Naive thymus-derived CD4-positive, alpha-beta T cell (primary cell): Measurements from ENCODE around the gene RACGAP1. TPM values are rescaled to one million over a fixed set of nuclear protein-coding genes. Genes with fewer than 3 reads are reported as not detected.

Source experiments
- ATAC-seq: fragments of 150-1000 bp; cut with Tn5 transposase; 2 replicates; pipeline ENCODE4 v1.10.0; 2021; ENCODE audit warnings: mild to moderate bottlenecking, moderate library complexity
- CTCF ChIA-PET: fragments of 350-600 bp; sonication (Branson Sonifier 250); formaldehyde crosslinking; loops from one replicate; lab custom pipeline; 2021; ENCODE audit warnings: antibody characterized with exemption; lab: Charles Lee
- POLR2A ChIA-PET: fragments of 350-600 bp; sonication (Branson Sonifier 250); formaldehyde crosslinking; loops from one replicate; lab custom pipeline; 2021; ENCODE audit warnings: antibody characterized with exemption, inconsistent platforms; lab: Charles Lee
- DNase-seq, 9 donors: peaks; one replicate each; pipeline versions ENCODE4 v3.0.0 to v3.0.0-alpha.2; 2020 to 2022; ENCODE audit warnings: mixed read lengths in 1 of 9
- H3K27ac ChIP-seq: one replicate; pipeline ENCODE4 v1.7.0; 2013; ENCODE audit warnings: mild to moderate bottlenecking, low read depth, low read length, moderate library complexity
- H3K27me3 ChIP-seq, 2 donors: one replicate each; pipeline ENCODE4 v1.7.0; 2013; ENCODE audit warnings: low read length in 2 of 2, mild to moderate bottlenecking in 2 of 2, moderate library complexity in 2 of 2; ENCODE audit not compliant: control insufficient read depth in 2 of 2, insufficient read depth in 2 of 2
- H3K36me3 ChIP-seq, 3 experiments: 1 replicate in 2 of 3; 2 replicates in 1 of 3; pipeline ENCODE4 v1.7.0; 2013; ENCODE audit warnings: low read length in 3 of 3, mild to moderate bottlenecking in 3 of 3, moderate library complexity in 1 of 3; ENCODE audit not compliant: insufficient read depth in 3 of 3, control insufficient read depth in 2 of 3
- H3K4me1 ChIP-seq, 2 donors: one replicate each; pipeline ENCODE4 v1.7.0; 2013; ENCODE audit warnings: low read length in 2 of 2, mild to moderate bottlenecking in 2 of 2, moderate library complexity in 1 of 2; ENCODE audit not compliant: control insufficient read depth in 2 of 2, insufficient read depth in 2 of 2
- H3K4me3 ChIP-seq: 2 replicates; pipeline ENCODE4 v1.7.0; 2013; ENCODE audit warnings: mild to moderate bottlenecking, low read length
- H3K9me3 ChIP-seq, 3 experiments: 1 replicate in 2 of 3; 2 replicates in 1 of 3; pipeline ENCODE4 v1.7.0; 2013; ENCODE audit warnings: low read length in 3 of 3; ENCODE audit not compliant: control insufficient read depth in 2 of 3
- H3K27ac Mint-ChIP-seq, 9 donors: one replicate each; pipeline ENCODE4 v1.8.0; 2020 to 2022; ENCODE audit warnings: mixed read lengths in 9 of 9, mild to moderate bottlenecking in 8 of 9, moderate library complexity in 5 of 9, inconsistent platforms in 2 of 9
- H3K27me3 Mint-ChIP-seq, 5 donors: one replicate each; pipeline ENCODE4 v1.8.0; 2021 to 2022; ENCODE audit warnings: mixed read lengths in 5 of 5, mild to moderate bottlenecking in 1 of 5
- H3K36me3 Mint-ChIP-seq, 5 donors: one replicate each; pipeline ENCODE4 v1.8.0; 2020 to 2022; ENCODE audit warnings: mixed read lengths in 5 of 5, mild to moderate bottlenecking in 3 of 5, inconsistent platforms in 1 of 5
- H3K4me1 Mint-ChIP-seq, 7 donors: one replicate each; pipeline ENCODE4 v1.8.0; 2020 to 2022; ENCODE audit warnings: mixed read lengths in 7 of 7, mild to moderate bottlenecking in 3 of 7, inconsistent platforms in 1 of 7
- H3K4me3 Mint-ChIP-seq, 10 donors: one replicate each; pipeline ENCODE4 v1.8.0; 2020 to 2022; ENCODE audit warnings: mild to moderate bottlenecking in 10 of 10, mixed read lengths in 10 of 10, moderate library complexity in 6 of 10, inconsistent platforms in 2 of 10
- H3K9me3 Mint-ChIP-seq, 11 donors: one replicate each; pipeline ENCODE4 v1.8.0; 2020 to 2022; ENCODE audit warnings: mixed read lengths in 11 of 11, mild to moderate bottlenecking in 4 of 11, inconsistent platforms in 1 of 11, moderate library complexity in 1 of 11
- intact Hi-C, 2 donors: fragments of 100-400 bp; cut with micrococcal nuclease; formaldehyde crosslinking; loops; one replicate each; pipeline ENCODE4 v1.15.1; 2023
- polyA plus RNA-seq, 2 donors: library from polyadenylated mRNA; unstranded; fragments of 300-500 nt; fragmentation: Illumina TruSeq; gene quantifications; one replicate each; pipeline ENCODE4 v1.2.3, GENCODE V29; 2021
- total RNA-seq, 6 experiments: library from RNA in 5 of 6; stranded (reverse) in 5 of 6; gene quantifications; 1 replicate in 5 of 6; 2 replicates in 1 of 6; pipeline ENCODE4 v1.2.3 and lab custom pipeline; 2021 to 2026

Gene RACGAP1
- total and polyA plus RNA-seq, 7 experiments from 2014 or later: 4.2 to 111 (median 8.6) TPM

DNA sequence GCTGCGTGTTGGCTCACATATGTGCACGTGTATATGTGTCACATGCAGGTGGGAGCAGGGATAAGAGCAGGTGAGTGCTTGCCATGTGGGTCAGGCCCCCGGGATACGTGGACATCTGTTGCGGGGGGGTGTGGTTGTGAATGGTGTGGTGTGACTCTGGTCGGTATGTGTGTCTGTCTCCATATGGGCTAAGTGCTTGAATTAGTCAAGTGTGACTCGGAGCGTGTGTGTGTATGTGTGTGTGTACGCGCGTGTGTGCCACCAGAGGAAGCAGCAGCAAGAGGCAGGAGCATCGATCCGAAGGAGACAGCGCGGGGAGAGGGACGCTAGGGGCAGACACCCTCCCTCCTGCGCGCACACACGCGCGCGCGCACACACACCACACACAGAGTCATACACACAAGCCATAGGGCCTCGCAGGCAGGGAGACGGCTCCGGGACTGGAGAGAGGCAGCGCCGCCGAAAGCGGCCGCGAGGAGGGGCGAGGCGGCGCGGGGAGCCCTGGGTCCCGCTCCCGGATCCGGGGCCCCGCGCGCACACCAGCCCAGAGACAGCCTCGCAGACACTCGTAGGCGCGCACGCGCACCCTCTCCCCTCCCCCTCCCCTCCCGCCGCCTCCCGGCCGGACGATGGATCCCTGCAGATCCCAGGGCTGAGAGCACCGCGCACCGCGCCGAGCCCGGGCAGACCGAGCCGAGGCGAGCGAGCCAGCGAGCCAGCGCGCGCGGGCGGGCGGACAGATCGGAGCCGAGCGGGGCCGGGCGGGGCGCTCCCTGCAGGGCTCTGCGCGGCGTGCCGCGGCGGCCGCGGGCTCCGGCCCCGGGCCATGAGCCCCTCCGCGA is 31.9 kb upstream of the RACGAP1 start, which contains the start of gene ASIC1:
TSS of gene ASIC1 (plus strand) at position 597 of the 842 bp plus-strand sequence. CDS start 1,171 bp downstream, outside the sequence.
- no peaks in the 10 kb centered on the region for H3K36me3 ChIP-seq
- Mint-ChIP-seq H3K9me3 (peaks cover 0 to 2% (median 0%) of the 10 kb centered on the region in 11 donors), H3K4me3 (peak within 1 kb of the TSS; percentile 88 to 96 (median 92)), H3K36me3 (peaks cover 0 to 12% (median 0%) of the 10 kb centered on the region in 5 donors), H3K27me3 (peaks cover 26 to 49% (median 42%) of the 10 kb centered on the region in 5 donors), H3K27ac (peak within 1 kb of the TSS in 8 of 9 donors; percentile 24 to 79 (median 50)), H3K4me1 (peaks cover 20 to 50% (median 44%) of the 10 kb centered on the region in 7 donors)
- intact Hi-C loops: loop anchor here (1.0 to 10.0 kb wide), 7 partner anchors 18 to 280 kb away; partner anchors contain the start of genes BCDIN3D (in 1 of the 2), RACGAP1 (in 1 of the 2) and SMARCD1 (in 1 of the 2)
- peaks cover 0 to 9% of the 10 kb centered on the region in 2 donors for H3K27me3 ChIP-seq
- H3K4me3 ChIP-seq: peak within 1 kb of the TSS; percentile 55
- POLR2A ChIA-PET: no interaction called here
- CTCF ChIA-PET: interaction anchor here (1.2 to 4.3 kb wide), 4 partner anchors 9 to 90 kb away, joined by 3 to 30 read pairs (median 16); no protein-coding TSS in a partner anchor
- DNase-seq: peak in 8 of 9 donors; percentile 30 to 72 (median 48)
- peak within 1 kb of the TSS; percentile 24 for H3K27ac ChIP-seq
- ATAC-seq: peak; percentile 63
- peaks cover 7 to 31% of the 10 kb centered on the region in 2 donors for H3K4me1 ChIP-seq
- no peaks in the 10 kb centered on the region for H3K9me3 ChIP-seq

DNA sequence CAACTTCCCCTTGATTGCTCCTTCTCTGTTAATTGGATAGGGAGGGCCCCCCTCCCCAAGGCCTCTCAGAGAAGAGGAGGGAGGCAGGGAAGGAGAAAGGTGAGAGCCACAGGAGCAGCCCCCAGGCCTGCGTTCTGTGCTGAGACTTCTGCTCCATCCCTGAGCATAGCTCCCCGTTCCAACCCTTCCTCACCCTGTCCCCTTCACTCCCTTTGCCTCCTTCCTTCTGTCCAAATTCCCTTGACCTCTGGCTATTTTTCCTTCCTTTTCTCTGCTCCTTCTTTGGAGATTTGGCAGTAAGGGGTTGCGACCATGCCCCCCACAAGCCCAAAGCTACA is 31.3 kb upstream of the RACGAP1 start:
- ATAC-seq (no peak), DNase-seq (no peak)
- ChIA-PET CTCF (interaction anchor here (0.6 to 4.3 kb wide), 9 partner anchors 10 to 1163 kb away, joined by 3 to 30 read pairs (median 3); no protein-coding TSS in a partner anchor), POLR2A (interaction anchor here (0.5 kb wide), 1 partner anchor 218 kb away, joined by 4 read pairs; no protein-coding TSS in a partner anchor)
- Histone ChIP-seq H3K36me3 (no peaks in the 10 kb centered on the region), H3K27me3 (peaks cover 0 to 9% of the 10 kb centered on the region in 2 donors), H3K4me1 (peaks cover 7 to 31% of the 10 kb centered on the region in 2 donors), H3K27ac (no peak overlapping the region), H3K4me3 (peak overlapping the region; percentile 55), H3K9me3 (no peaks in the 10 kb centered on the region)
- Mint-ChIP-seq H3K4me3 (peak overlapping the region; percentile 88 to 96 (median 92)), H3K9me3 (peaks cover 0 to 2% (median 0%) of the 10 kb centered on the region in 11 donors), H3K27me3 (peaks cover 32 to 54% (median 48%) of the 10 kb centered on the region in 5 donors), H3K27ac (peak overlapping the region in 3 of 9 donors; percentile 24 to 66 (median 46)), H3K4me1 (peaks cover 17 to 48% (median 44%) of the 10 kb centered on the region in 7 donors), H3K36me3 (peaks cover 0 to 7% (median 0%) of the 10 kb centered on the region in 5 donors)
- intact Hi-C loops: loop anchor here (1.0 to 10.0 kb wide), 7 partner anchors 17 to 279 kb away; partner anchors contain the start of genes BCDIN3D (in 1 of the 2), RACGAP1 (in 1 of the 2) and SMARCD1 (in 1 of the 2)

DNA sequence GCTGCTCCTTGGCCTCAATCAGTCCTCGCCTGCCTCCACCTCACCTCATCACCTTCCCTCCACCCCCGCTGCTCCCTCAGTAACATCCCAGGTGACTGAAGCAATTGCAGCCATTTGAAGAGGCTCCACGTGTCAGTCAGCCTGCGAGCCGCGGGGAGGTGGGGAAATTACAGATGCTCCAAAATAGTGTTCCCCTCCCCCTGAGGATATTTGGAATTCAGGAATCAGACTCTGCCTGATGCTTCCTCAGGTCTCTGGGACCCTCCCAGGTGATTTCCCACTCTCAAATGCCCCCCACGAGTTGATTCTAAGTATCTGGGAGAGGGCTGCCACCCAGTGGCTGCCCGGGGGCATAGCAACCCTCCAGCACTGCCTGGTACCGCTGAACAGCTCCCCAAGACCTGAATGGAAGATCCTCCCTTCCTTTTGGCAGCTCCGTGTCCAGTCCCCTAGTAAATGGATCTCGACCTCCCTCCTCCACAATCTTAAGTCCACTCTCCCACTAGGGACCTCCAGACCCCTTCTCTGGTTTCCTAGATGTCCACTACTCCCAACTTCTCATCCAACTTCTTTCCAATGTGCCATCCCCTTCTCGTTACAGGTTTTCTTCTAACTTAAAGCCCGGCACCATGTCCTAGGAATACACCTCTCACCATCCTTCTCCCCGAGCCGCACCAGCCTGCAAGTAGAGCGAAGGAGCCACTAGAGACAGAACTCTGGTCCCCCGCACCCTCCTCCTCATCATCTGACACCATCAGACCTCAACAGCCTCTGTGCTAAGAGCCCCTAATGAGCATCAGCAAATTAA is 30.7 kb upstream of the RACGAP1 start:
- no peak overlapping the region for H3K27ac ChIP-seq
- intact Hi-C loops: loop anchor here (1.0 to 10.0 kb wide), 7 partner anchors 17 to 279 kb away; partner anchors contain the start of genes BCDIN3D (in 1 of the 2), RACGAP1 (in 1 of the 2) and SMARCD1 (in 1 of the 2)
- Mint-ChIP-seq H3K9me3 (peaks cover 0 to 2% (median 0%) of the 10 kb centered on the region in 11 donors), H3K4me1 (peaks cover 17 to 48% (median 41%) of the 10 kb centered on the region in 7 donors), H3K4me3 (peak overlapping the region; percentile 66 to 96 (median 92)), H3K27ac (peak overlapping the region in 2 of 9 donors; percentile 46 to 57), H3K36me3 (peaks cover 0 to 3% (median 0%) of the 10 kb centered on the region in 5 donors), H3K27me3 (peaks cover 38 to 56% (median 48%) of the 10 kb centered on the region in 5 donors)
- DNase-seq (peak; percentile 41 to 64 (median 56)), ATAC-seq (peak; percentile 79)
- ChIA-PET POLR2A (interaction anchor here (0.5 to 0.6 kb wide), 2 partner anchors 60 to 219 kb away, joined by 3 to 4 read pairs; no protein-coding TSS in a partner anchor), CTCF (interaction anchor here (0.6 to 4.3 kb wide), 16 partner anchors 10 to 1164 kb away, joined by 3 to 30 read pairs (median 3); partner anchors contain the start of gene SMARCD1)
- H3K27me3 ChIP-seq: peaks cover 0 to 9% of the 10 kb centered on the region in 2 donors
- H3K36me3 ChIP-seq: no peaks in the 10 kb centered on the region
- no peaks in the 10 kb centered on the region for H3K9me3 ChIP-seq
- peak overlapping the region; percentile 42 for H3K4me3 ChIP-seq
- H3K4me1 ChIP-seq: peaks cover 7 to 31% of the 10 kb centered on the region in 2 donors

DNA sequence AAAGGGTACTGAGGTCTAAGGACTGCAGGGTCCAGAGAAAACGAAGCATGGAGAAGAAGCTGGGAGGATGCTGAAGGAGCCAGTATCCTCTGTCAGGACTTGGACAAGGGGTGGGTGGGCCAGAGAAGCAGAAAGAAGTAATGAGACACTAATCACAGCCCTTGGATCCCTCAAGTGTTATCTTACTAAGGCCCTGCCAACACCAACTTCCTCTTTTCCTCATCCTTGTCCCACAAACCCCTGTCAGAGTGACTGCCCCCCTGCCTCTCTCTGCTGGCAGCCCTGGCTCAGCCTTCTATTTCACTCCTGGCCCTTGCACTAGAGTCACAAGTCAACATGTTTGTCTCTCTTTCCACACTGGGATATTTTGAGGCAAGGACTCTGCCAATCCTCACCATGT is 28.3 kb upstream of the RACGAP1 start:
- Mint-ChIP-seq H3K4me3 (no peak overlapping the region), H3K9me3 (peaks cover 0 to 2% (median 0%) of the 10 kb centered on the region in 11 donors), H3K27ac (no peak overlapping the region), H3K4me1 (peaks cover 15 to 29% (median 22%) of the 10 kb centered on the region in 7 donors), H3K27me3 (peaks cover 58 to 72% (median 59%) of the 10 kb centered on the region in 5 donors), H3K36me3 (peaks cover 0 to 2% (median 0%) of the 10 kb centered on the region in 5 donors)
- ATAC-seq (no peak), DNase-seq (no peak)
- POLR2A ChIA-PET: interaction anchor here (0.8 to 1.0 kb wide), 2 partner anchors 12 to 15 kb away, joined by 3 to 4 read pairs; no protein-coding TSS in a partner anchor
- H3K27me3 ChIP-seq: peaks cover 0 to 9% of the 10 kb centered on the region in 2 donors
- peaks cover 7 to 21% of the 10 kb centered on the region in 2 donors for H3K4me1 ChIP-seq
- H3K27ac ChIP-seq: no peak overlapping the region
- H3K9me3 ChIP-seq: no peaks in the 10 kb centered on the region
- CTCF ChIA-PET: interaction anchor here (0.7 to 4.3 kb wide), 2 partner anchors 13 to 206 kb away, joined by 5 to 19 read pairs; no protein-coding TSS in a partner anchor
- H3K4me3 ChIP-seq: no peak overlapping the region
- no peaks in the 10 kb centered on the region for H3K36me3 ChIP-seq
- intact Hi-C loops: loop anchor here in 1 of 2 donors (10.0 kb wide), 1 partner anchor 209 kb away; the partner anchor contains the start of gene BCDIN3D

DNA sequence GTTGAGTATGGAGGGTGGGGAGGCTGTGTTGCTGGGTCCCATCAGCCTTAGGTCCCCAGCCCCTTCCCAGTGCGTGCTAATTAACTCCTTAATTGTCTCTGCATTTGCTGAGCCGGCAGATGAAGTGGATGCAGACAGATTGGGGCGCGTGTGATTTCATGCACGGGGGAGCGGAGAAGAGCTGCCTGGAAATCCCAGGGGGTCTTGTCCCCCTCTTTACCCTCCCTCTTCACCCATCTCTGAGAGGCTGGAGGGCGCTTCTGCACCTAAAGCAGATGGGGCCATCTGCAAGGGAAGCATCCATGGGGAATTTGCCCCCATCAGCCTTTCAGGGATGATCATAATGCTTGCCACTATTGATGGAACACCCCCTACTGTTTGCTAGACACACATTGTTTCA is 27.7 kb upstream of the RACGAP1 start:
- Mint-ChIP-seq H3K9me3 (peaks cover 0 to 2% (median 0%) of the 10 kb centered on the region in 11 donors), H3K27ac (no peak overlapping the region), H3K4me1 (peaks cover 12 to 25% (median 20%) of the 10 kb centered on the region in 7 donors), H3K27me3 (peaks cover 58 to 72% (median 59%) of the 10 kb centered on the region in 5 donors), H3K4me3 (no peak overlapping the region), H3K36me3 (peaks cover 0 to 2% (median 0%) of the 10 kb centered on the region in 5 donors)
- H3K27ac ChIP-seq: no peak overlapping the region
- POLR2A ChIA-PET: no interaction called here
- H3K9me3 ChIP-seq: no peaks in the 10 kb centered on the region
- DNase-seq (no peak), ATAC-seq (no peak)
- intact Hi-C loops: loop anchor here in 1 of 2 donors (10.0 kb wide), 1 partner anchor 208 kb away; the partner anchor contains the start of gene BCDIN3D
- H3K27me3 ChIP-seq: peaks cover 0 to 9% of the 10 kb centered on the region in 2 donors
- CTCF ChIA-PET: interaction anchor here (4.3 kb wide), 1 partner anchor 13 kb away, joined by 19 read pairs; no protein-coding TSS in a partner anchor
- H3K36me3 ChIP-seq: no peaks in the 10 kb centered on the region
- H3K4me1 ChIP-seq: peaks cover 7 to 16% of the 10 kb centered on the region in 2 donors
- no peak overlapping the region for H3K4me3 ChIP-seq
